Caki2 (cell line): ENCODE data around the gene RIMBP2. TPM values are rescaled to one million over a fixed set of nuclear protein-coding genes. Genes with fewer than 3 reads are reported as not detected.

Experiments used
- DNase-seq: peaks from one replicate; pipeline ENCODE4 v3.0.0-alpha.2; 2015; ENCODE audit warnings: low read depth
- in situ Hi-C: cut with HindIII; loops from 2 replicates; pipeline ENCODE4 v1.10.0; 2016; ENCODE audit warnings: low sequenced_read_pairs, low pct_unique_long_range_greater_than_20kb, mixed read lengths
- total RNA-seq: library from RNA; depleted of rRNA; stranded (reverse); fragments of >200 nt; shearing (Covaris generic); gene quantifications from 2 replicates; pipeline ENCODE4 v1.2.3, GENCODE V29; 2014; ENCODE audit warnings: low replicate concordance

The RIMBP2 gene
- total RNA-seq, 1 experiment from 2014 or later = not detected

GRCh38 chr12:130496516-130497120 is 219.5 kb downstream of the RIMBP2 start:
- in situ Hi-C loops = no loop called here
- DNase-seq = no peak

GRCh38 chr12:130495156-130495555 is 220.9 kb downstream of the RIMBP2 start:
- in situ Hi-C loops = no loop called here
- no peak for DNase-seq

GRCh38 chr12:130494736-130495135 is 221.4 kb downstream of the RIMBP2 start:
- DNase-seq = no peak
- in situ Hi-C loops = no loop called here

- in situ Hi-C loops = no loop called here
- no peak for DNase-seq
Observed at GRCh38 chr12:130493951-130494350, 222.1 kb downstream of the RIMBP2 start.

GRCh38 chr12:130491421-130492357 is 224.4 kb downstream of the RIMBP2 start:
- DNase-seq = no peak
- in situ Hi-C loops = no loop called here

GRCh38 chr12:130490674-130491073 is 225.4 kb downstream of the RIMBP2 start:
- in situ Hi-C loops = no loop called here
- no peak for DNase-seq

- no peak for DNase-seq
- in situ Hi-C loops = no loop called here
Observed at GRCh38 chr12:130489293-130489692, 226.8 kb downstream of the RIMBP2 start.

- no peak for DNase-seq
Observed at GRCh38 chr12:130488358-130488710, 227.8 kb downstream of the RIMBP2 start.

GRCh38 chr12:130487636-130488357 is 228.3 kb downstream of the RIMBP2 start:
- no peak for DNase-seq
- in situ Hi-C loops = no loop called here

More at GRCh38 chr12:130488358-130488710, 227.8 kb downstream of the RIMBP2 start:
- in situ Hi-C loops = no loop called here

GRCh38 chr12:130486891-130487416 is 229.1 kb downstream of the RIMBP2 start:
- no peak for DNase-seq
- in situ Hi-C loops = no loop called here

GRCh38 chr12:130486146-130486435 is 230.0 kb downstream of the RIMBP2 start:
- in situ Hi-C loops = no loop called here
- DNase-seq = no peak

GRCh38 chr12:130485291-130486145 is 230.6 kb downstream of the RIMBP2 start:
- DNase-seq = no peak
- in situ Hi-C loops = no loop called here

- in situ Hi-C loops = no loop called here
- DNase-seq = no peak
Observed at GRCh38 chr12:130484221-130484620, 231.9 kb downstream of the RIMBP2 start.

GRCh38 chr12:130483616-130484180 is 232.4 kb downstream of the RIMBP2 start:
- no peak for DNase-seq
- in situ Hi-C loops = no loop called here

- no peak for DNase-seq
- in situ Hi-C loops = no loop called here
Observed at GRCh38 chr12:130482448-130482847, 233.7 kb downstream of the RIMBP2 start.

- DNase-seq = no peak
- in situ Hi-C loops = no loop called here
Observed at GRCh38 chr12:130481392-130481879, 234.7 kb downstream of the RIMBP2 start.

- DNase-seq = no peak
- in situ Hi-C loops = no loop called here
Observed at GRCh38 chr12:130480887-130481286, 235.2 kb downstream of the RIMBP2 start.

- no peak for DNase-seq
- in situ Hi-C loops = no loop called here
Observed at GRCh38 chr12:130480231-130480630, 235.9 kb downstream of the RIMBP2 start.
